ENCODE measurements around the gene SYTL3.
"Not testable (repeated sequence)": the region's sequence is repeated elsewhere in the genome, so short reads cannot be mapped to it uniquely, and the experiment has no call there.

Gene SYTL3

DNA sequence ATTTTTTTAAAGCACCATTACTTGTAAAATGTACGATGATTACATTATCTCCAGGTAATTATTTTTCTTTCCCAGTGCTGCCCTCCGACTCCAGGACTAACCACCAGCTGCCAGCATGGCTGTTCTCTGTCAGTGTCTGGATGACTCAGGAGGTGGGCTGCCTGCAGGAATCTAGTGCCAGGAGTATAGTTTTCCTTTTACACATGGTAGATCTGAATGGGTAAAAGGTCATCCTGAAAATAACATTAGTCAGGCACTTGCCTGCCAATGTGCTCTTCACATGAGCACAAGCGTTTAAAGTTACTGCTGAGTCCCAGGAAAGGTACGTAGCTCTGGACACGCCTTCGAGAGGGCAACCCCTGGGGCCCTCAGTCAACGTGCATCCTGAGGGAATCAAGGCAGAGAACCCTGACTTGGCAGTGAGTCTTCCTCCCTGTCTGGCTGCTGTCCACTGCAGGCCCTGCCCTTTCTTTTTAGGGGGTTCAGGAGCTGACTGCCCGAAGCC, 7.7 kb upstream of the SYTL3 start:
- no peak for DNase-seq

DNA sequence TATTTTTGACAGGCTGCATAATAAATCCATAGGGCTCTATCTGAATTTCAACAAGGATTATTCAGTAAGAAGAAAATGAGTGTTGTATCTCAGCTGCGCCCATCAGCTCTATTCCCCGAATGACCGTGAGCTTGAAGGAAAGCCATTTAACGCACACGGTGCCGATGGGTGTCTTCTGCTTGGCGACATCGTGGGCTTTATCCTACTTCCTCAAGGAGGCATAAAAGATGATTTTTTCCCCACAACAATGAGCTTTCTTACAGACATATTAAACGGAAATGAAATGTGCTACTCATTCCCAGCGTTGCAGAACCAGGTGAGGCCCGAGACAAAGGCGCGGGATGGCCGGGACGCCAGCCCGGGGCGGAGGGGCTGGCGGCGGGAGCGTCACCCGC, 6.0 kb upstream of the SYTL3 start:
- DNase-seq: no peak

- DNase-seq: peak; percentile 95
Measured at GRCh38 chr6:158644231-158645063, 5.4 kb upstream of the SYTL3 start, which contains the start of gene DYNLT1. DYNLT1 (minus strand) TSS chr6:158644743; CDS start chr6:158644708, 35 bp downstream.

DNA sequence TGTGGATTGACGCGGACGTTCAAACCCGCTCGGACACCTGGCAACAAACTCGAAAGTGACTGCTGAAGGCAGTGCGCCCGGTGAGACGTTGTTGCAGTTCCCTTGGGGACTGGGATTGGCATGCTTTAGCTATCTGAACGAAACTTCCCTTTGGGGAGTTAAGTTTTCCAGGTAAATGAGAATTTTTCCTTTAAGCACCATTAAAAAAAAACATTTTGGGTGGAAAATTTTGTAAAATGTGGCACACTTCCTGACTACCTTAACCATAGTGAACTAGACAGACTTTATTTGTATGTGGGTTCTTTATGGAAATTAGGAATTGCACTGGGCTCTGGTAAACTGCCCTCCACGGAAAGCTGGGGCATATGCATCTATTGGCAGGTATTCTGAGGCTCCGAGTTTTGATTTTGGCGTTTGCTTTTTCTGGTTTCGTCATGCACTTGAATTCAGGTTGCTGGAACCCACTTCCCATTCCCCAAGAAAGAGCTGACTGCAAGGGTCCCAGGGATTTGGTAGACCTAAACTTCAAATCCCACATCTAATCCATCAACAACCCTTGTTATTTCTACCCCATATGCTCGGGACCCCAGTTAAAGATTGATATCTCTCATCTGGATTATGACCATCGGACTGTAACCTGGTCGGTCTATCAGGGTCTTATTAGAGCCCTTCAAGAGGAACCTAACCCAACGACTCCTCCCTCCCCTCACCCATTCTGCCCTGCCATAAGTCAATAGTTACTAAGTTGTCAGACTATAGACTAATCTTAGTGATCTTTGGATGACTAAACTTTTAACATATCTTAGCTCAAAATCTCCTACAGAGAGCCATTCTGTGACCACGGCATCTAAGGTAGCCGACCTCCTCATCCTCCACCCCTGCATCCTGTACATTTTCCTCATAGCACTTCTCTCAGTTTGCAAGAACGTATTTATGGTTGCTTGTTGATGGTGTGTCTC, 4.5 kb upstream of the SYTL3 start:
- DNase-seq: no peak

DNA sequence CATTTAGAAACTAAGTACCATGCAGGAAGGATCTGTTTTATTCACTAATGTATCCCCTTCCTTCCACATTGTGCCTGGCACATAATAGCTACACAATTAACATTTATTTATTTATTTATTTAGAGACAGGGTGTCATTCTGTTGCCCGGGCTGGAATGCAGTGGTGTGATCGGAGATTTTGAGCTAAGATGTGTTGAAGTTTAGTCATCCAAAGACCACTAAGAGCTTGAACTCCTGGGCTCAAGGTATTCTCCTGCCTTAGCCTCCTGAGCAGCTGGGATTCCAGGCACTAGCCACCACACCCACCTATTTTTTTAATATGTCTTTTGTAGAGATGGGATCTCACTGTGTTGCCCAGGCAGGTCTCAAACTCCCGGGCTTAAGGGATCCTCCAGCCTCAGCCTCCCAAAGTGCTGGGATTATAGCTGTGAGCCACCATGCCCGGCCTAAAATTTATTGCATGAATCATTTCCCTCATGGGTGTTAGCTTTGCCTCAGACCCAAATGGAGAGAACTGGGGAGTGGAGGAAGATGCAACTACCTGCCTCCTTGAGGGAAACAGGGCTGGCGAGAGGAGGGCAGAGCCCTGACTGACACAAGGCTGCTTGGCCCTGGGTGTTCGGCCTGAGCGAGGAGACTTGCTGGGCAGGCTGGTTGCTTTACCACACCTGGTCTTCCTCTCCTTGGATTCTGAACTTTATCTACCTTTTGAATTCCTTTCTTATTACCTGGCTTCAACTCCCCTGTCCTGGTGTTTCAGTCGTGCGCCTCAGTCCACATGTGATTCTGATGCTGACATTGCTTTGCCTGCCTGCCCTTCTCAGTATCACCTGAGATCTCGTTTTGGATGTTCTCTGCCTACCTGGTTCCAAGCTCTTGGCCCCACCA, 3.6 kb upstream of the SYTL3 start:
- DNase-seq: no peak

DNA sequence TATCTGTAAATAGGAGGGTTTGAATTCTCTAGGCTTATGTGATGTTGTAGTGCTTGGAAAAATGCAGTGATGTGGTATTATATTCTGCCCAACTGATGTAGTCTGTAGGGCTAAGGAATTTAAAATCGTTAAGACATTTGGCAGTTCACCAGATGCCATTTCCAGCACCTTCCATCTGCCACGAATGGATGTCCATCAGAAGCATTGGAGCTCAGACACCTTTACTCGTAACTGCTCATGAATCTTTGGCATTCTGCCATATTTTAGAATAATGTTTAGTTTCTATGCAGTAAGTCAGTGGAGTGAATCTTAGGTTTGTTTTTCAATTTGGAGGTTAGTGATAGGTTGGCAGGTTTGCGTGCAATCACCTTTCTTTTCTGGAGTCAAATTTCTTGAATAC, 2.4 kb upstream of the SYTL3 start:
- DNase-seq: no peak

- no peak for DNase-seq
Measured at GRCh38 chr6:158648682-158649131, 1.1 kb upstream of the SYTL3 start.

DNA sequence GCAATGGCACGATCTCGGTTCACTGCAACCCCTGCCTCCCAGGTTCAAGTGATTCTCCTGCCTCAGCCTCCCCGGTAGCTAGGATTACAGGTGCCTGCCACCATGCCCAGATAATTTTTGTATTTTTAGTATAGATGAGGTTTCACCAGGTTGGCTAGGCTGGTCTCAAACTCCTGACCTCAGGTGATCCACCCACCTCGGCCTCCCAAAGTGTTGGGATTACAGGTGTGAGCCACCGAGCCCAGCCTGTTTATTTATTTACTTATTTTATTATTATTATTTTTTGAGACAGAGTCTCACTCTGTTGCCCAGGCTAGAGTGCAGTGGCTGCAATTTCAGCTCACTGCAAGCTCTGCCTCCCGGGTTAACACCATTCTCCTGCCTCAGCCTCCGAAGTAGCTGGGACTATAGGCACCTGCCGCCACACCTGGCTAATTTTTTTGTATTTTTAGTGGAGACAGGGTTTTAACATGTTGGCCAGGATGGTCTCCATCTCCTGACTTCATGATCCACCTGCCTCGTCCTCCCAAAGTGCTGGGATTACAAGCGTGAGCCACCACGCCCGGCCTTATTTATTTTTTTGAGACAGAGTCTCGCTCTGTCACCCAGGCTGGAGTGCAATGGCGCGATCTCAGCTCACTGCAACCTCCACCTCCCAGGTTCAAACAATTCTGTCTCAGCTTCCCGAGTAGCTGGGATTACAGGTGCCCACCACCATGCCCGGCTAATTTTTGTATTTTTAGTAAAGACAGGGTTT, 2.3 kb downstream of the SYTL3 start:
- DNase-seq: not testable (repeated sequence)

- DNase-seq: no peak
Measured at GRCh38 chr6:158653577-158654354, 3.9 kb downstream of the SYTL3 start.

GRCh38 chr6:158654498-158654897, 4.6 kb downstream of the SYTL3 start:
- DNase-seq: no peak

- DNase-seq: no peak
Measured at GRCh38 chr6:158654960-158655489, 5.2 kb downstream of the SYTL3 start.

DNA sequence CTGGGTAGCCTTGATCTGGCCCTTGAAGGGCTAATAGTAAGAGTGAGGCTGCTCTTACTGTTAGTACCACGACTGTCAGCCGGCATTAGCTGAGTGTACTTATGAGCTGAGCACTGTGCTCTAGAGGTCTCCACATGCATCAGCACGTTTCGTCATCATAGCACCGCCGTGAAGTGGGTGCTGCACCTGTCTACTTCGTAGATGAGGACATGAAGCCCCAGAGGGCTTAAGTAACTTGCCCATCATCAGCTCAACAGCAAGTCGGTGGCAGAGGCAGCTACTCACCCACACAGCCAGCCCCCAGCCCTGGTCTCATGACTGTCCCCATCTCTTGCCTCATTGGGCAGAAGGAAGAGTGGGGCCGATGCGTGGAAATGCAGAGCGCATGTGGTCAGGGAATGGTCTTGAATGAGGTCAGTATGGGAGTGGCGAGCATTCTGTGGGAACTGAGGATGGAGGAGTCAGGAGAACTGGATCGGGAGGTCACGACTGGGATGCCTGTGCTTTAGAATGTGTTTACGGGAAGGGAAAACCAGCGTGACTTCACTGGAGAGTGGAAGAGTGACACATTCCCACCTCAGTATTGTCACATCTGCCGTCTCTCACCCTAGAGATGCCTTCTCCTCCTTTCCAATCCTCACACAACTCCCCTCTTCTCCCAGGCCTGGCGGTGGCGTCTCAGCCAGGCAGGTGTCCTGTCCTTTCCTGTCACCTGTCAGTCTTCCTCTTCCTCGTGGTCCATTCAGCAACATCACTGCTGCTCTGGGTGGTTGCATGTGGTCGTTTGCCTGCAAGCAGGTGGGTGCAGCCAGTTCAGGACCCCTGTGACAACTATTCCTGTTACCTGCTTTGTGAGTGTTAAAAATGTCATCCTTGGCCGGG, 6.0 kb downstream of the SYTL3 start:
- DNase-seq: peak; percentile 70

DNA sequence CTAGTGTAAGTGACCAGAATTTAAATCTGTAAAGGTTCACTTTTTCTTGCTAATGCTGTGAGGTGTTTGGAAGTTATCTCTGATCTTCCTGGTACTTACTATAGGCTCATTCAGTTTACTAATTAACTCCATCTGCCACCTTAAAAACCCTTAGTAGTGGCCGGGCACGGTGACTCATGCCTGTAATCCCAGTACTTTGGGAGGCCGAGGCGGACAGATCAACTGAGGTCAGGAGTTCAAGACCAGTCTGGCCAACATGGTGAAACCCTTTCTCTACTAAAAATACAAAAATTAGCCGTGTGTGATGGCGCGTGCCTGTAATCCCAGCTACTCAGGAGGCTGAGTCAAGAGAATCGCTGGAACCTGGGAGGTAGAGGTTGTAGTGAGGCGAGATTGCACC, 7.1 kb downstream of the SYTL3 start:
- DNase-seq: not testable (repeated sequence)

DNA sequence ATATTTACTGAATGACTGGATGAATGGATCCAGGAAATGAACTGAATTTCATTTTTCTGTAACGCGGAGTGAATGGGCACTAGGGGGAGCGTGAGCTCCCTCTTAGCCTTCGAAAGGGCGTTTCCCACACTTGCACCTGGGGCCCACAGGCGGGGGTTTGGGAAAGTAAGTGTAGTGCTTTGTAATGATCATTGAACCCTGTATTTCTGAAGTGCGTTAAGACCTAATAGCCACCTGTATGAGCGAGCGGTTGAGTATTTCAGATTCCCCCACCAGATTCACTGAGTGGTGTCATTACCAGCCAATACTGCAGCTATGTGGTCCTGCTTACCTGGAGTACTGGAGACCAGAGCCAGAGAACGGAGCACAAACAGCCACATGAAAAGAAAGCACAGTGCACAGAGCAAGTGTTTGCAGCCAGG, 10.5 kb downstream of the SYTL3 start:
- DNase-seq: peak; percentile 80

DNA sequence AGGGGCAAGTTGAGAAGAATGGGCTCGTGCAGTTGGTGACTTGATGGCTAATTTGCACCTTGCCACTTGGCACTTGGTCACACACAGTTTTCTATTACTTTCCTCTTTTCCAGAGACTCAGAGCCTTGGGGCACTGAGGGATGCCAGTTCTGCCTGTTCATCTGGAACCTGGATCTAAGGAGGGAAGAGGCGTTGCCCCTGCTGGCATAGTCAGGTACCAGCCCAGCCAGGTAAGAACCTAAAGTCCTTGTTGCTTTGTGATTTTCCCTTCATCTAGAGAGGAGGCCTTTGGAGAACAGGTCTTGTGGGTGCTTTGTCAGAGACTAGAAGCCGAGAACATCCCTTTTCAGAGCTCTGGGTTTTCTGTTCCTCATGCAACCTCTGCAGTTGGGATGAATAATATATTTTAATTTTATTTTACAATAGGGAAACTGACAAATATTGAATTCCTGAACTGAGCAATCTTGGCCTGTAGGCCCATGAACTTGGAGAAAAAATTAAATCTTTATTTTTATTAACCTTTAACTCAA, 11.4 kb downstream of the SYTL3 start:
- DNase-seq: no peak

DNA sequence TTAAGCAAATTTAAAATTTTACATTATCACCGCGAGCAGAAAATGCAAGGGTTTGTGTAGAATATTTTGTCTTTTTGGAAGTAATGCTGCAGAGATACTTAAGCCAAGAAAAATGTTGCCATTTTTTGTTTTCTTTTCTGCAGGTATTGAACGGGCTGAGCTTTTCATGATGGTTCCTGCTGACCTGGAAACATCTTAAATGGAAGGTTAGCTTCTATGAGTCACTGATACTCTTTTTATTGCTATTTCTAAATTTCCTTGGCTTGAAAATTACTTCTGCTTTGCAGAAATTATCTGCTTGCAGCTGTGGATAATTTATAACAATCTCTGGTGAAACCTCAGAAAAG, 12.7 kb downstream of the SYTL3 start:
- no peak for DNase-seq

GRCh38 chr6:158662954-158663624, 13.2 kb downstream of the SYTL3 start:
- no peak for DNase-seq

DNA sequence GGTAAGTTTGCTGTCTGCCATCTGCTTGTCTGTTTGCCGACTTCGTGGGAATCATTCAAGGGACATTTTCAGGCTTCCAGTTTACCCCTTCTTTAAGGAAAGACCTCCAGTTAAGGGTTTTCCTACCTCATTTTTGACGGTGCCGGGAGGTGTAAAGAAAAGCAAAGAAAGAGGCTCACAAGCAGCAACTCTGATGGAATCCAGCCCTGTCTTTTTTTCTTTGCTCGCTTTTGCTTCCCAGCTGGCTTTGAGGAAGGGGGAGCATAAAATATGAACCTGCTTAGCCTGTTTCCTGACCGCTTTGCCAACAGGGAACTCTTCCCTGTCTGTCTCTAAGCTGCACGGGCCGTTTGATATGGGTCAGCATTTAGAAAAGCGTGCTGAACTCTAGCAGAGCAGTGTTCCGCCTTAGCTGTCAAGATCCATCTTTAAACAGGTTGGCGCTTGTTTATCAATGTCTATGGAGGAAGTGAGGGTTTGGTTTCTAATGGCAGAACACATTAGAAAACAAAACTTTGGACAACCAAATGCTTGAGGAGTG, 13.8 kb downstream of the SYTL3 start:
- DNase-seq: peak; percentile 25
